NCI-H1930 (cell line): Measurements from ENCODE around the gene ACOT7.
"Not testable (repeated sequence)": the region's sequence is repeated elsewhere in the genome, so short reads cannot be mapped to it uniquely, and the experiment has no call there.

ENCODE experiments used
- DNase-seq, 2 experiments: peaks; one replicate each; lab custom pipeline; 2025; lab: John Stamatoyannopoulos, UW

ACOT7 gene

GRCh38 chr1:6396998-6397397, 3.4 kb upstream of the ACOT7 start:
- DNase-seq: no peak

GRCh38 chr1:6395781-6396244, 2.2 kb upstream of the ACOT7 start:
- DNase-seq: not testable (repeated sequence)

GRCh38 chr1:6395130-6395529, 1.6 kb upstream of the ACOT7 start:
- not testable (repeated sequence) for DNase-seq

- DNase-seq: no peak
Measured at GRCh38 chr1:6392809-6393399, 663 bp downstream of the ACOT7 start.

- no peak for DNase-seq
Measured at GRCh38 chr1:6391951-6392808, 1.4 kb downstream of the ACOT7 start.

GRCh38 chr1:6389971-6390370, 3.6 kb downstream of the ACOT7 start:
- DNase-seq: no peak

- no peak for DNase-seq
Measured at GRCh38 chr1:6386371-6386949, 7.1 kb downstream of the ACOT7 start.

GRCh38 chr1:6385488-6386191, 7.9 kb downstream of the ACOT7 start:
- DNase-seq: no peak

- no peak for DNase-seq
Measured at GRCh38 chr1:6384962-6385361, 8.6 kb downstream of the ACOT7 start.

- DNase-seq: no peak
Measured at GRCh38 chr1:6384135-6384534, 9.4 kb downstream of the ACOT7 start.

- DNase-seq: no peak
Measured at GRCh38 chr1:6380037-6380436, 13.5 kb downstream of the ACOT7 start.

GRCh38 chr1:6378096-6378746, 15.3 kb downstream of the ACOT7 start:
- DNase-seq: no peak

GRCh38 chr1:6373961-6374720, 19.4 kb downstream of the ACOT7 start:
- no peak for DNase-seq

- not testable (repeated sequence) for DNase-seq
Measured at GRCh38 chr1:6372236-6372635, 21.3 kb downstream of the ACOT7 start.

GRCh38 chr1:6370006-6370405, 23.6 kb downstream of the ACOT7 start:
- DNase-seq: no peak

GRCh38 chr1:6367381-6368012, 26.1 kb downstream of the ACOT7 start:
- DNase-seq: no peak

- DNase-seq: no peak
Measured at GRCh38 chr1:6365047-6365446, 28.5 kb downstream of the ACOT7 start.

- not testable (repeated sequence) for DNase-seq
Measured at GRCh38 chr1:6363085-6363884, 30.3 kb downstream of the ACOT7 start.

- DNase-seq: no peak
Measured at GRCh38 chr1:6361124-6361775, 32.3 kb downstream of the ACOT7 start.
